ENCODE data around the gene PGM2L1.

Gene PGM2L1

DNA sequence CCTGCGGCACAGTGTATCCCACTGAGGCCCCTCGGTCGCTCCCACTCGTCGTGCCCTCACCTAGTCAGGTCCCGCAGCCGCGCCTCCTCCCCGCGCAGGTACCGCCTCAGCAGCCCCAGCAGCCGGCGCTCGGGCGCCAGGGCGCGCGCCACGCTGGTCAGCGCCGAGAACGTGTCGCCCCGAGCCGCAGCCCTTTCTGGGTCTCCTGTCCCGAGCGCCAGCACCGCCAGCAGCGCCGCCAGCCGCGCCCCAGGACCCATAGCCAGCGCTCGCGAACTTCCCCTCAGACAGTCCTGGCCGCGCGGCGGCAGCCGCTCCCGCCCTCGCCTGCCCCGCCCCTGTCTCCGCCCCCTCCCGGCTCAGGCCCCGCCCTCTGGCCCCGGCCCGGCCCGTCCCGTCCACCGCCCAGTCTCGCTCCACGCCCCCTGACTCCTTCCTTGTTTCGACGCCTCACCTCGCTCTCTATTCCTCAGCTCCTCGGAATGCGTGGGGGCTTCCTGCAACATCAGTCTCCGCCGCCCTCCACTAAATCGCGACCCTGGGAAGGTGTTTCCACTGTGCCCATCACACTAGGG is 86.8 kb downstream of the PGM2L1 start, which contains the start of gene P4HA3:
P4HA3 (minus strand) TSS at position 289 of the 575 bp plus-strand sequence; CDS start at position 260, 29 bp downstream.
- TF ChIP-seq GATA2 (IDR thresholded peaks at IDR 0.05; ENCODE audit: low read depth, low read length): no peak
- no peak for TF ChIP-seq GATA3 (IDR thresholded peaks at IDR 0.05; ENCODE audit: low read depth, low read length)

DNA sequence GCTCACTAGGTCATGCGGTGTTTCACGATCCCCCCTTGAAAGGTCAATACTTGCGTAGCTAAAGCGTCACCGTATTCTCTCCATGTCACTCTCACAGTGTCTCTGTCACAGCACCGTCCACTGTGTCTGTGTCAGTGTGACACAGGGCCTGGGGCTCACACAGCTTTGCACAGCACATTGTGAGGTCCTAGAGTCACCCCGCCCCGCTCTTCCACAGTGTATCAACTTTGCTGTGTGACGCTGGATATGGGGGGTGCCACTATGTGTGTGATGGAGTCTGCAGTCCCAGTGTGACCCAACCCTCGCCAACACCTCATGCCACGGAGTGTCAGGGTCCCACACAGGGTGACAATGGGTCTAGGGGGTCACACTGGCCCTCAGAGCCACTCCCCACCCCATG is 87.4 kb downstream of the PGM2L1 start:
- no peak for TF ChIP-seq GATA2 (IDR thresholded peaks at IDR 0.05; ENCODE audit: low read depth, low read length)
- no peak for TF ChIP-seq GATA3 (IDR thresholded peaks at IDR 0.05; ENCODE audit: low read depth, low read length)

DNA sequence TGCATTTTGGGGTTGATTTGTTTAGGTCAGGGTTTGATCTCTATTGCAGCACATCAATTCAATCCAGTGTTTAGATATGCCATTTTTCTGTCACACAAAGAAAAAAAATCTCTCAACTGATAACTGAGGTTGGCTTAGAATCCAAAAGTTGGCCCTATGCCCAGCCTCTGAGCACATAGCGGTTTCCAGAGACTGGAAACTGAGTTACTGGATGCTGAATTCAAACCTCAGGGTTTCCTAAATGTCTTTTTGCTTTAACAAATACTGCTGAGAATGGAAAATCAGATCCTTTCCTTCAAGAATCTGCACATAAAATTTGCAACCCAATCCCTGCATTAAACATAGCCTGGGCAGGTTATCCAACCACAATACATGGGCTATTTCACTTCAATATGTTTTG is 90.8 kb downstream of the PGM2L1 start:
- no peak for TF ChIP-seq GATA3 (IDR thresholded peaks at IDR 0.05; ENCODE audit: low read depth, low read length)
- TF ChIP-seq GATA2 (IDR thresholded peaks at IDR 0.05; ENCODE audit: low read depth, low read length): no peak

DNA sequence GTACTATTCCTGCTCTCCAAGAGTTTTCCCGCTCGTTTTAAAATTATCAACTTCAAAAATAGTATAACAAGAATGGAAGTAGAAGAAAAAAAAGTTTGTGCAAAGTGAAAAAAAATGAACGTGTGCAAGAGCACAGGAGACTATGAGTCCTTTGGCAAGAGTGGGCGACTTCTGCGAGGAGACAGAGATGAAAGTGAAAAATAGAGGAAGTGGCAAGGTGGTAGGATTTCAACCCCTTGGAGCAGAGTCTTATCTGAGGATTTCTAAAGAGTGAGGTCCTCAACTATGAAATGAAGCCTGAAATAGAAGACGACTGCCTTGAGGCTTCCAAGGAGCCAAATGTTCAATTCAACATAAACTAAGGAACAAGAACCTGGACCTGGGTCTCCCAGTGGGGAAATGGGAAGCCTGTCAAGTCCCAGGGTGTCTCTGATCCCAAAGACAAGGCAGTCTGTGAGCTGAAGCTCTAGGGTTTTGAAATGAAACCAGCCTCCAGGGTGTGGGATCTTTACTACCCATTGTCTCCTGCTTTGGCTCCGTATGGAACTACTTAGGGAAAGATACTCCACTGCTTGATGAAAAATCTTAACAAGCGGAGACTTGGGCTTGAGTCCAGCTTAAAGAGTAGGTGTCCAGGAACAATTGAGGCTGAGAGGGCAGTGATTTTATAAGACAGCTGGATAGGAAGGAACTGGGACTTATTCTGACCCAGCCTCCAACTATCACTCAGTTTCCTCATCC is 91.6 kb downstream of the PGM2L1 start:
- TF ChIP-seq GATA3 (IDR thresholded peaks at IDR 0.05; ENCODE audit: low read depth, low read length) (no peak), GATA2 (IDR thresholded peaks at IDR 0.05; ENCODE audit: low read depth, low read length) (no peak)

DNA sequence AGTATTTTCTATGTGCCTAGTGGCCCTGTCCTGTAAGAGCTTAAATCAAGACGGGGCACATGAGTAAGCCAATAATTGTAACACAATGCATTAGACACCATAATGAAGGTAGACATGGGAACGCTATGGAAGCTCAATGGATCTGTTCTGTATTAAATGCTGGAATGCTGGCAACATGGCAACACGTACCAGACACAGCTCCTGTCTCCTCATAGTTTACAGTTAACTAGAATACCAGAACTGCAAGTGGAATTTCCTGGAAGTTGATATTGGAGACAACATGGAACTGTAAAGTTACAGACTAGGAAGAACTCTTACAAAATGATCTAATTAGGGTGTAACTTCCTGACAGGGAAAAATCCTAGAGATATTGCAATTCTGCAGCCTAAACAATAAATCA is 99.2 kb downstream of the PGM2L1 start:
- TF ChIP-seq GATA3 (IDR thresholded peaks at IDR 0.05; ENCODE audit: low read depth, low read length) (no peak), GATA2 (IDR thresholded peaks at IDR 0.05; ENCODE audit: low read depth, low read length) (no peak)

DNA sequence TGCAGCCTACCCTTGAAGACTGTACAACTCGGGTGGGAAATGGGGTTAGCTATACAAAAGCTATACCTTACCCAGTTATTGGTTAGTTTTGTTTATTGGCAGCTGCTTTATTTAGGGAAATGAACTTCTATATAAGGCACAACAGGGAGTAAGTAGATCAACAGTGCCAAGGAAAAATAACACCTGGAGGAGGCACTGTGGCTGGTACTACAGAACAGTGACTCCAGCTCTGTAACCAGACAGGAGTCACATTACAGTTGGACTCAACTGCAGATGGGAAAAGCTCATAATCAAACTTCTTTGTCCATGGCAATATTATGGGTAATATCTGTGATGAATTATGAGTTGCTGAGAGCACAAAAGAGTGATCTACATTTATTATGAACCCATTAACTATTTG is 100.7 kb downstream of the PGM2L1 start:
- TF ChIP-seq GATA2 (IDR thresholded peaks at IDR 0.05; ENCODE audit: low read depth, low read length): no peak
- no peak for TF ChIP-seq GATA3 (IDR thresholded peaks at IDR 0.05; ENCODE audit: low read depth, low read length)

DNA sequence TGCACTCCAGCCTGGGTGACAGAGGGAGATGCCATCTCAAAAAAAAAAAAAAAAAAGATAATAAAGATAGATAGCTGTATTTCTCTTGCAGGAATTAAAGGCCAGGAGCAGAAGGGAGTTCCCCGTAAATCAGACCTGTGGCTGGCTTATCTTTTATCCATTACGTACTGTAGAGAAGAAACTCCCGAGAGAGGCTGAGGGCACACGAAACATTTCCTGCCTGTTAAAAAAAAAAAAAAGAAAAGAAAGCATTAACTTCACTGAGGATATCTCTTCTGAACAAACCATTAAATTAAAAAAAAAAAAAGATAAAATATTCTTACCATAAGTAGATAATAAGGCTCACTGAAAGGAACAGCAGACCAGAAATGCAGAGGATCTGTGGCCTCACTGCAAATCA is 109.3 kb downstream of the PGM2L1 start:
- TF ChIP-seq GATA3 (IDR thresholded peaks at IDR 0.05; ENCODE audit: low read depth, low read length): no peak
- TF ChIP-seq GATA2 (IDR thresholded peaks at IDR 0.05; ENCODE audit: low read depth, low read length): no peak

DNA sequence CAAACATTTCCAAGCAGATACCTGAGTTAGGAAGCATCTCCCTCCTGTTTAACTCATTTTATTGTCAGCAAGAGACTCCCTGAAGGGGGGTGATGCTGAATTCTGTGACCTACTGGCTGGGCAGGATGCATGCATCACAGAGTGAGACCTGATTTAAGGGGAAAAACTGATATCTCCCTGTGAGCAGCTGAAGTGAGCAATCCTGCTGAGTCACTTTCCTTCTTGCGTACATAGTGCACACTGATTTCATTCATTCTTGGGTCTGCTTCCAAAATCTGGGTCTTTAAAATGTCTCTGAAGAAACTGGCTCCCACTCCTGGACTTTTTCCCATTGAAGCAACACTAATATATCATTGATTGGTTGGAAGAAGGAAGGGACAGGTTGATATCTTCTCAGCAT is 110.1 kb downstream of the PGM2L1 start:
- TF ChIP-seq GATA2 (IDR thresholded peaks at IDR 0.05; ENCODE audit: low read depth, low read length): no peak

DNA sequence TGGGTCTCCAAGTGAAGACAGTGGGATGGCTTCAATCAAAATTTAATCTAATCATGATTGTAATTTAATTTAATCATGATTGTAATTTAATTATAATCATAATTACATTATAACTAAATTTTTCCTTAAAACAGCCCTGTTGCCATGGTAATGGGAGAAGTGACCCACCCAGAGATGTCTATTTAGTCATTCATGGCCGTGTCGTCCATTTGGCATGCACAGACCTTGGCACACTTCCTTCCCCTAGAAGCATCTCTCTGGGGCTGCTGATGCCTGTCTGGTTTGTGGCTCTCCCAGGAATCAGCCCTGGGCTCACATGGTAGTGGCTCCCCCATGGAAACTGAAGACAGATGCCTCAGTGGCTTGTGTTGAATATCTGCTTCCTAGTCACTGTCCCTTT is 113.8 kb downstream of the PGM2L1 start:
- TF ChIP-seq GATA3 (IDR thresholded peaks at IDR 0.05; ENCODE audit: low read depth, low read length) (no peak), GATA2 (IDR thresholded peaks at IDR 0.05; ENCODE audit: low read depth, low read length) (no peak)

DNA sequence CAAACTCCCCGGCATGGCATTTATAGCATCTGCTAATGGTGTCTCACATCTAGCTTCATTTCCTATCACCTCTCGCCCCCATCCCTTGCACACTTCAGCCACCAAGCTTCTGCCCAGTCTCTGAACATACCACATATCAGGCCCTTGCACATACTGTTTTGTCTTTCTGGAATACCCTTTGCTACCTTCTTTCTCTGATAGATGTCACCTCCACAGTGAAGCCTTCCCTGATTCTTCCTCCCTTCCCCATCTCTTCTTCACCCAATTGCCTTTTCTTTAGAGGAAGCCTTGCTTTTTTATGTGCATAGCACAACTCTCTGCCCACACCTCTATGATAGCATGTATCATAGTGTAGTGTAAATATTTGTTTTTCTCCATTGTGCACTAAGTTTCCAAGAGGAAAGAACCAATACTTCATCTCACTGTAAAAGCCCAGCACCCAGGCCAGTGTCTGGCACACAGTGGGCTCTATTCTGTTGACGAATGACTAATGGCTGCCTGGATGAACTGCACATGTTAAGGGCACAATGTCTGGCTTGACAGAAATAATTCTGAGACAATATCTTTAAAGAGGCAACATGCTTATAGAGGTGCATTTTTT is 114.6 kb downstream of the PGM2L1 start:
- TF ChIP-seq GATA3 (IDR thresholded peaks at IDR 0.05; ENCODE audit: low read depth, low read length) (no peak), GATA2 (IDR thresholded peaks at IDR 0.05; ENCODE audit: low read depth, low read length) (no peak)

DNA sequence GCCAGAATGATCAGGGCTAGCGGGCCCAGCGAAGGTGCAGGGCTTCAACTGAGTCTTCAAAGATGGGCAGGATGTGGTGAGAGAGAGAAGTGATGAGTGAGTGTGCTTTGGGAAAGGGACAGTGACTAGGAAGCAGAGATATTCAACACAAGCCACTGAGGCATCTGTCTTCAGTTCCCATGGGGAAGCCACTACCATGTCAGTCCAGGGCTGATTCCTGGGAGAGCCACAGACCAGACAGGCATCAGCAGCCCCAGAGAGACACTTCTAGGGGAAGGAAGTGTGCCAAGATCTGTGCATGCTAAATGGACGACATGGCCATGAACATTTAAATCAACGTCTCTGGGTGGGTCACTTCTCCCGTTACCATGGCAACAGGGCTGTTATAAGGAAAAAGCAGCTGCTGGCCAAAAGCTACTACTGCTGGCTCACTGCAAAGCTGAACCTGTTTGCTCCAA is 115.3 kb downstream of the PGM2L1 start:
- no peak for TF ChIP-seq GATA3 (IDR thresholded peaks at IDR 0.05; ENCODE audit: low read depth, low read length)
- TF ChIP-seq GATA2 (IDR thresholded peaks at IDR 0.05; ENCODE audit: low read depth, low read length): no peak

DNA sequence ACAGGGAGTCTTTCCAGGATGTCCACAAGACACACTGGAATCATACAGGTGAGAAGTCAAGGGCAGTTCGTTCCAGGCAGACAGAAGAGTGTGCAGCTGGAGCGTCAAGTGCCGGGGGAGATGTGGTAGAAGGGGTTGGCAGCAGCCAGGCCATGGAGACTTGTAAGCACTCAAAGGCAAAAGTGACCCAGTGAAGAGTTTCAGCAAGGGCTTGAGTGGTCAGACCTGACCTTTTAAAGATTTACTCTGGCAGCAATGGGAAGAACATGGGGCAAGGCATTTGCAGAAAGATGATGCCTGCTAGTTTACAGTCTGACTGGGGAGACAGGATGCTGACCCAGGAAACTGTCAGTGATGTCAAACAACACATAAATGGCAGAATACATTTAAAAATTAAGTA is 115.8 kb downstream of the PGM2L1 start:
- TF ChIP-seq GATA2 (IDR thresholded peaks at IDR 0.05; ENCODE audit: low read depth, low read length): no peak
- no peak for TF ChIP-seq GATA3 (IDR thresholded peaks at IDR 0.05; ENCODE audit: low read depth, low read length)

DNA sequence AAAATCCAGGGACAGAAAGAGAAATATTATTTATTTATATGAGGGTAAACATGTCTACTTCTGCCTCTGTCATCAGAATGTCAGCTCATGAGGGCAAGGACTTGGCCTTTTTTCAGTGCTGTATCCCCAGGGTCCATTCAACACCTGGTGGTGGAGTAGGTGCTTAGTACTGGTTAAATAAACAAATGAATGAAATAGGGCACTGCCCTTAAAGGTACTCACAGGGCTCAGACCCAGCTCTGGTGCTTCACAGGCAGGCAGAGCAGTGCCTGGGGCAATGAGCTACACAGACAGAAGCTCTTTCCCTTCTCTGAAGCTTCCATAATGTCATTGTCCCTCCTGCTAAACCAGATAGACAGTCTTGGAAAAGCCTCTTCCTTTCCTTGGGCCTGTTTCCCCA is 117.7 kb downstream of the PGM2L1 start:
- TF ChIP-seq GATA2 (IDR thresholded peaks at IDR 0.05; ENCODE audit: low read depth, low read length) (no peak), GATA3 (IDR thresholded peaks at IDR 0.05; ENCODE audit: low read depth, low read length) (no peak)

All from SH-SY5Y (cell line).